ENCODE results near the gene TLR10. TPM values are rescaled to one million over a fixed set of nuclear protein-coding genes. Genes with fewer than 3 reads are reported as not detected.

The TLR10 gene
- total and polyA plus RNA-seq, 2 of the 13 experiments (the other 11 are each of a cell fraction or from before 2014, with no cell fraction given) = not detected

- peak; percentile 56 for TF ChIP-seq TBL1XR1 (IDR thresholded peaks at IDR 0.05; ENCODE audit: borderline replicate concordance, low read length, partially characterized antibody)
- TF ChIP-seq ZNF367 (CRISPR knock-in tag; IDR thresholded peaks at IDR 0.05; ENCODE audit: borderline replicate concordance) = no peak
- TF ChIP-seq, protein P1, sequence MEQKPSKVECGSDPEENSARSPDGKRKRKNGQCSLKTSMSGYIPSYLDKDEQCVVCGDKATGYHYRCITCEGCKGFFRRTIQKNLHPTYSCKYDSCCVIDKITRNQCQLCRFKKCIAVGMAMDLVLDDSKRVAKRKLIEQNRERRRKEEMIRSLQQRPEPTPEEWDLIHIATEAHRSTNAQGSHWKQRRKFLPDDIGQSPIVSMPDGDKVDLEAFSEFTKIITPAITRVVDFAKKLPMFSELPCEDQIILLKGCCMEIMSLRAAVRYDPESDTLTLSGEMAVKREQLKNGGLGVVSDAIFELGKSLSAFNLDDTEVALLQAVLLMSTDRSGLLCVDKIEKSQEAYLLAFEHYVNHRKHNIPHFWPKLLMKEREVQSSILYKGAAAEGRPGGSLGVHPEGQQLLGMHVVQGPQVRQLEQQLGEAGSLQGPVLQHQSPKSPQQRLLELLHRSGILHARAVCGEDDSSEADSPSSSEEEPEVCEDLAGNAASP (CRISPR knock-in tag; IDR thresholded peaks at IDR 0.05; ENCODE audit: borderline replicate concordance) = peak; percentile 48; the same call in 1 of the 2 replicates
- TF ChIP-seq FOXK1 (CRISPR knock-in tag; IDR thresholded peaks at IDR 0.05; ENCODE audit: borderline replicate concordance, low read depth) = peak; percentile 30; the same call in 1 of the 2 replicates
- no peak for TF ChIP-seq ZBTB20 (CRISPR knock-in tag; IDR thresholded peaks at IDR 0.05; ENCODE audit: borderline replicate concordance, low read depth)
These were observed 4.9 kb upstream of the TLR10 start (continued) for GRCh38 chr4:38787693-38788092.

- DNase-seq (ENCODE audit: low spot score) = no peak
- no TSS peak for BruUV-seq (replicated peaks)
- ATAC-seq = no peak; the same call in 2 of the 3 replicates
- H2AFZ ChIP-seq (ENCODE audit: low read length) = no peak overlapping the region
- H3K27ac ChIP-seq (ENCODE audit: extremely low read length, insufficient read depth, low read length) = no peak overlapping the region
- H4K20me1 ChIP-seq (ENCODE audit: insufficient read depth, low read length) = no peaks in the 10 kb centered on the region
- intact Hi-C loops (cut with micrococcal nuclease; ENCODE audit: unreplicated experiment) (no loop called here), in situ Hi-C loops (cut with HindIII; ENCODE audit: extremely low pct_ligation_motif_present, low pct_unique_long_range_greater_than_20kb) (no loop called here)
- H3K9ac ChIP-seq (ENCODE audit: insufficient read depth, low read depth, low read length) = no peak overlapping the region
- WGBS (ENCODE audit: low lambda C conversion rate) = 79% methylated on average over 8 of the region's 8 CpGs
- H3K79me2 ChIP-seq (ENCODE audit: insufficient read depth, low read length) = no peaks in the 10 kb centered on the region
- no peak overlapping the region for H3K4me3 ChIP-seq (replicated peaks in 1 of 3; ENCODE audit: insufficient read depth in 1 of 3, low read depth in 2 of 3, low read length in 3 of 3)
- TF ChIP-seq ZNF570 (CRISPR knock-in tag; IDR thresholded peaks at IDR 0.05; ENCODE audit: borderline replicate concordance) (no peak), TRAFD1 (CRISPR knock-in tag; IDR thresholded peaks at IDR 0.05; ENCODE audit: borderline replicate concordance) (no peak), ZKSCAN5 (CRISPR knock-in tag; IDR thresholded peaks at IDR 0.05) (no peak), ZNF33A (CRISPR knock-in tag; IDR thresholded peaks at IDR 0.05; ENCODE audit: borderline replicate concordance) (no peak), ADNP (CRISPR knock-in tag; IDR thresholded peaks at IDR 0.05) (no peak), ZSCAN12 (CRISPR knock-in tag; IDR thresholded peaks at IDR 0.05) (no peak), ZNF496 (CRISPR knock-in tag; IDR thresholded peaks at IDR 0.05; ENCODE audit: insufficient replicate concordance) (no peak), SIX1 (CRISPR knock-in tag; IDR thresholded peaks at IDR 0.05; ENCODE audit: borderline replicate concordance) (no peak)
- H3K36me3 ChIP-seq (replicated peaks in 1 of 2; ENCODE audit: control insufficient read depth in 1 of 2, insufficient read depth in 2 of 2, low read length in 2 of 2) = no peaks in the 10 kb centered on the region
- ChIA-PET CTCF (ENCODE audit: low intra/inter-chr PET ratio, low total read pairs) (no interaction called here), POLR2A (no interaction called here)
- H3K4me2 ChIP-seq (ENCODE audit: low read depth, low read length) = no peak overlapping the region
- no peaks in the 10 kb centered on the region for H3K9me3 ChIP-seq (ENCODE audit: low read length)
- H3K27me3 ChIP-seq (ENCODE audit: control insufficient read depth in 1 of 2, insufficient read depth in 2 of 2, low read length in 2 of 2) = 0 out of 5 replicates have a peak, but pooled peaks cover 0 to 8% of the 10 kb centered on the region in 2 experiments
- peaks cover 16% of the 10 kb centered on the region for H3K4me1 ChIP-seq (ENCODE audit: insufficient read depth, low read length)
- no peak for FAIRE-seq
These were observed 3.2 kb upstream of the TLR10 start for GRCh38 chr4:38785901-38786402.
